ENCODE data around the gene RAB11FIP4. TPM values are rescaled to one million over a fixed set of nuclear protein-coding genes. Genes with fewer than 3 reads are reported as not detected.

RAB11FIP4 gene
- polyA plus RNA-seq, 1 of the 3 experiments (the other 2 are of a cell fraction), result 9.4 TPM

DNA sequence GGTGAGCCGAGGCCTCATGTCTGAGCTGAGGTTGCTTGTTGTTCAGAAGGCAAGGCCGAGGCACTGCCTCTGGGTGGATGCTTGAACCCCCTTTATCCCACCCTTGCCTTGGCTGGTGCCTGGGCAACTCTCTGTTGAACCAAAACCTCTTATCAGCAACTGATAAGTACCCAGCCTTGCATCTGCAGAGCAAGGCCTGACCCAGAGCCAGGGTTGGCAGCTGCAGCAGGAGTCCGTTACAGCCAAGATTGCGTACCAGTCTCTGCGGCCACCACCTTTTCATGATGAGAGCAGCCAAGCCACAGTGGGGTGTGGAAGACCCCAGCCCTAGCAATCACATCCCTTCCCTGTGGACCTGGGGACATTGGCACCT, 118.3 kb downstream of the RAB11FIP4 start:
- no peaks in the 10 kb centered on the region for H4K20me1 ChIP-seq (ENCODE audit: insufficient read depth)
- H3K27ac ChIP-seq (ENCODE audit: low read depth in 2 of 2, low read length in 1 of 2), result peak overlapping the region in 1 of 2 experiments; percentile 31; a peak in 1 of 4 replicates
- TF ChIP-seq PBX3 (IDR thresholded peaks at IDR 0.05), result no peak
- TF ChIP-seq, protein P1, sequence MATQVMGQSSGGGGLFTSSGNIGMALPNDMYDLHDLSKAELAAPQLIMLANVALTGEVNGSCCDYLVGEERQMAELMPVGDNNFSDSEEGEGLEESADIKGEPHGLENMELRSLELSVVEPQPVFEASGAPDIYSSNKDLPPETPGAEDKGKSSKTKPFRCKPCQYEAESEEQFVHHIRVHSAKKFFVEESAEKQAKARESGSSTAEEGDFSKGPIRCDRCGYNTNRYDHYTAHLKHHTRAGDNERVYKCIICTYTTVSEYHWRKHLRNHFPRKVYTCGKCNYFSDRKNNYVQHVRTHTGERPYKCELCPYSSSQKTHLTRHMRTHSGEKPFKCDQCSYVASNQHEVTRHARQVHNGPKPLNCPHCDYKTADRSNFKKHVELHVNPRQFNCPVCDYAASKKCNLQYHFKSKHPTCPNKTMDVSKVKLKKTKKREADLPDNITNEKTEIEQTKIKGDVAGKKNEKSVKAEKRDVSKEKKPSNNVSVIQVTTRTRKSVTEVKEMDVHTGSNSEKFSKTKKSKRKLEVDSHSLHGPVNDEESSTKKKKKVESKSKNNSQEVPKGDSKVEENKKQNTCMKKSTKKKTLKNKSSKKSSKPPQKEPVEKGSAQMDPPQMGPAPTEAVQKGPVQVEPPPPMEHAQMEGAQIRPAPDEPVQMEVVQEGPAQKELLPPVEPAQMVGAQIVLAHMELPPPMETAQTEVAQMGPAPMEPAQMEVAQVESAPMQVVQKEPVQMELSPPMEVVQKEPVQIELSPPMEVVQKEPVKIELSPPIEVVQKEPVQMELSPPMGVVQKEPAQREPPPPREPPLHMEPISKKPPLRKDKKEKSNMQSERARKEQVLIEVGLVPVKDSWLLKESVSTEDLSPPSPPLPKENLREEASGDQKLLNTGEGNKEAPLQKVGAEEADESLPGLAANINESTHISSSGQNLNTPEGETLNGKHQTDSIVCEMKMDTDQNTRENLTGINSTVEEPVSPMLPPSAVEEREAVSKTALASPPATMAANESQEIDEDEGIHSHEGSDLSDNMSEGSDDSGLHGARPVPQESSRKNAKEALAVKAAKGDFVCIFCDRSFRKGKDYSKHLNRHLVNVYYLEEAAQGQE (IDR thresholded peaks at IDR 0.05; ENCODE audit: low read depth, low read length), result no peak
- no peak for TF ChIP-seq CHD2 (IDR thresholded peaks at IDR 0.05; ENCODE audit: low read length, partially characterized antibody)
- TF ChIP-seq GATA2 (CRISPR knock-in tag; IDR thresholded peaks at IDR 0.05), result peak; percentile 64
- H3K27me3 ChIP-seq (ENCODE audit: insufficient read depth), result no peaks in the 10 kb centered on the region
- H3K9me3 ChIP-seq, result no peaks in the 10 kb centered on the region
- peaks cover 0 to 45% of the 10 kb centered on the region in 2 experiments; a peak in 1 of 4 replicates for H3K4me1 ChIP-seq (ENCODE audit: control insufficient read depth in 1 of 2, insufficient read depth in 2 of 2, low read depth in 1 of 2, low read length in 1 of 2)
- no peaks in the 10 kb centered on the region for H3K9me2 ChIP-seq
- CTCF ChIA-PET, result interaction anchor here (1.5 to 5.1 kb wide), 4 partner anchors 8 to 121 kb away, joined by 7 to 24 read pairs (median 12); no protein-coding TSS in a partner anchor
- H3F3A ChIP-seq (replicated peaks; ENCODE audit: insufficient read depth), result no peaks in the 10 kb centered on the region
- peak; percentile 49 for DNase-seq
- H3K4me3 ChIP-seq (ENCODE audit: low read depth in 2 of 2, low read length in 1 of 2), result no peak overlapping the region
- 100% methylated on average over 2 of the region's 5 CpGs for WGBS (ENCODE audit: low lambda C conversion rate)
- no peaks in the 10 kb centered on the region for H3K36me3 ChIP-seq (replicated peaks in 1 of 2; ENCODE audit: control insufficient read depth in 1 of 2, insufficient read depth in 2 of 2, low read length in 1 of 2)
- no peak overlapping the region for H3K9ac ChIP-seq
- POLR2A ChIA-PET, result no interaction called here
- H3K79me2 ChIP-seq (ENCODE audit: insufficient read depth), result no peaks in the 10 kb centered on the region
- H3K4me2 ChIP-seq, result no peak overlapping the region
- no peak overlapping the region for H2AFZ ChIP-seq (ENCODE audit: low read depth)

GRCh38 chr17:31510308-31511194, 119.1 kb downstream of the RAB11FIP4 start:
- Histone ChIP-seq H3K79me2 (ENCODE audit: insufficient read depth) (no peaks in the 10 kb centered on the region), H3K27me3 (ENCODE audit: insufficient read depth) (no peaks in the 10 kb centered on the region), H3K9me3 (no peaks in the 10 kb centered on the region), H3F3A (replicated peaks; ENCODE audit: insufficient read depth) (no peaks in the 10 kb centered on the region), H3K4me3 (ENCODE audit: low read depth in 2 of 2, low read length in 1 of 2) (no peak overlapping the region), H3K4me2 (no peak overlapping the region), H4K20me1 (ENCODE audit: insufficient read depth) (no peaks in the 10 kb centered on the region), H3K9ac (no peak overlapping the region), H3K36me3 (replicated peaks in 1 of 2; ENCODE audit: control insufficient read depth in 1 of 2, insufficient read depth in 2 of 2, low read length in 1 of 2) (no peaks in the 10 kb centered on the region), H3K27ac (ENCODE audit: low read depth in 2 of 2, low read length in 1 of 2) (peak overlapping the region in 1 of 2 experiments; percentile 14; a peak in 1 of 4 replicates), H2AFZ (ENCODE audit: low read depth) (no peak overlapping the region), H3K4me1 (ENCODE audit: control insufficient read depth in 1 of 2, insufficient read depth in 2 of 2, low read depth in 1 of 2, low read length in 1 of 2) (peaks cover 0 to 52% of the 10 kb centered on the region in 2 experiments; a peak in 1 of 4 replicates), H3K9me2 (no peaks in the 10 kb centered on the region)
- 75% methylated on average over 8 of the region's 14 CpGs for WGBS (ENCODE audit: low lambda C conversion rate)
- CTCF ChIA-PET, result interaction anchor here (0.9 to 5.1 kb wide), 8 partner anchors 11 to 132 kb away, joined by 3 to 24 read pairs (median 6); no protein-coding TSS in a partner anchor
- POLR2A ChIA-PET, result interaction anchor here (1.9 kb wide), 1 partner anchor 12 kb away, joined by 6 read pairs; no protein-coding TSS in a partner anchor
- DNase-seq, result no peak
- no peak for TF ChIP-seq ELF1 (IDR thresholded peaks at IDR 0.05)
- TF ChIP-seq FOSL2 (IDR thresholded peaks at IDR 0.05; ENCODE audit: borderline replicate concordance, low read depth), result peak; percentile 11; the same call in 1 of the 2 replicates
- TF ChIP-seq NRF1 (IDR thresholded peaks at IDR 0.05; ENCODE audit: low read depth, low read length), result no peak
